GM23338 (cell line): Measurements from ENCODE around the gene MYADM.

Source experiments
- CREB1 ChIP-seq: fragments of 250-450 bp; sonication (Bioruptor Pico); IDR thresholded peaks from 2 replicates; pipeline ENCODE4 v1.5.0; 2020; ENCODE audit warnings: low read depth, mild to moderate bottlenecking, moderate library complexity
- EZH2 ChIP-seq: fragments of 200-600 bp; sonication (generic); IDR thresholded peaks from one replicate; pipeline ENCODE4 v1.8.0; 2017; ENCODE audit warnings: antibody characterized with exemption, mild to moderate bottlenecking, low read depth; ENCODE audit not compliant: unreplicated experiment
- EZH2phosphoT487 ChIP-seq: fragments of 200-600 bp; sonication (generic); IDR thresholded peaks from one replicate; pipeline ENCODE4 v1.8.1; 2018; ENCODE audit warnings: antibody characterized with exemption; ENCODE audit not compliant: unreplicated experiment
- JUNB ChIP-seq: IDR thresholded peaks from one replicate; pipeline ENCODE4 v1.6.1; 2016; ENCODE audit warnings: antibody characterized with exemption; ENCODE audit not compliant: unreplicated experiment
- POLR2AphosphoS5 ChIP-seq: IDR thresholded peaks from 2 replicates; pipeline ENCODE4 v1.6.1; 2016; ENCODE audit warnings: antibody characterized with exemption, low read depth
- TF ChIP-seq, protein P1 (sequence below), 2 experiments: fragments of 200-600 bp in 1 of 2; sonication (generic) in 1 of 2; conservative IDR thresholded peaks; 2 replicates each; pipeline versions ENCODE4 v1.5.1 to v1.6.1; 2016 to 2017; ENCODE audit warnings: antibody characterized with exemption in 2 of 2, low read depth in 2 of 2, mild to moderate bottlenecking in 2 of 2, moderate library complexity in 1 of 2
- TF ChIP-seq, protein P2 (sequence below): IDR thresholded peaks from one replicate; pipeline ENCODE4 v1.6.1; 2018; ENCODE audit warnings: antibody characterized with exemption; ENCODE audit not compliant: unreplicated experiment

DNA sequence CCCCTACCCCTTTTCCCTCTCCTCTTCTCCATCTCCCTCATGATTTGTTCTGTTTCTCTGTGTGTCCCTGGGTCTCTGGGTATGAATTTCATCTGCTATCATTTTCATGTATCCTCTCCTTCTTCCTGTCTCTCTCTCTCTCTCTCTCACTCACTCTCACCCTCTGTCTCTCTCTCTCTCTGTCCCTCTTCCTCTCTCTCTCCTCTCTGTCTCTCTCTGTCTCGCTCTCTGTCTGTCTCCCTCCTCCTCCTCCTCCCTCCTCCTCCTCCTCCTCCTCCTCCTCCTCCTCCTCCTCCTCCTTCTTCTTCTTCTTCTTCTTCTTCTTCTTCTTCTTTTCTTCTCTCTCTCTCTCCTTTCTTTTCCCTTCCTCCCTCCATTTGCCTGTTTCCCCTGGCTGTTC lies 38.1 kb downstream of the MYADM start:
- TF ChIP-seq POLR2AphosphoS5 (no peak), JUNB (no peak), EZH2 (no peak), CREB1 (CRISPR knock-in tag) (no peak), EZH2phosphoT487 (no peak)
- TF ChIP-seq, protein P1, sequence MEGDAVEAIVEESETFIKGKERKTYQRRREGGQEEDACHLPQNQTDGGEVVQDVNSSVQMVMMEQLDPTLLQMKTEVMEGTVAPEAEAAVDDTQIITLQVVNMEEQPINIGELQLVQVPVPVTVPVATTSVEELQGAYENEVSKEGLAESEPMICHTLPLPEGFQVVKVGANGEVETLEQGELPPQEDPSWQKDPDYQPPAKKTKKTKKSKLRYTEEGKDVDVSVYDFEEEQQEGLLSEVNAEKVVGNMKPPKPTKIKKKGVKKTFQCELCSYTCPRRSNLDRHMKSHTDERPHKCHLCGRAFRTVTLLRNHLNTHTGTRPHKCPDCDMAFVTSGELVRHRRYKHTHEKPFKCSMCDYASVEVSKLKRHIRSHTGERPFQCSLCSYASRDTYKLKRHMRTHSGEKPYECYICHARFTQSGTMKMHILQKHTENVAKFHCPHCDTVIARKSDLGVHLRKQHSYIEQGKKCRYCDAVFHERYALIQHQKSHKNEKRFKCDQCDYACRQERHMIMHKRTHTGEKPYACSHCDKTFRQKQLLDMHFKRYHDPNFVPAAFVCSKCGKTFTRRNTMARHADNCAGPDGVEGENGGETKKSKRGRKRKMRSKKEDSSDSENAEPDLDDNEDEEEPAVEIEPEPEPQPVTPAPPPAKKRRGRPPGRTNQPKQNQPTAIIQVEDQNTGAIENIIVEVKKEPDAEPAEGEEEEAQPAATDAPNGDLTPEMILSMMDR (conservative IDR thresholded peaks at IDR 0.05; ENCODE audit: low read depth in 2 of 2) = no peak
- TF ChIP-seq, protein P2, sequence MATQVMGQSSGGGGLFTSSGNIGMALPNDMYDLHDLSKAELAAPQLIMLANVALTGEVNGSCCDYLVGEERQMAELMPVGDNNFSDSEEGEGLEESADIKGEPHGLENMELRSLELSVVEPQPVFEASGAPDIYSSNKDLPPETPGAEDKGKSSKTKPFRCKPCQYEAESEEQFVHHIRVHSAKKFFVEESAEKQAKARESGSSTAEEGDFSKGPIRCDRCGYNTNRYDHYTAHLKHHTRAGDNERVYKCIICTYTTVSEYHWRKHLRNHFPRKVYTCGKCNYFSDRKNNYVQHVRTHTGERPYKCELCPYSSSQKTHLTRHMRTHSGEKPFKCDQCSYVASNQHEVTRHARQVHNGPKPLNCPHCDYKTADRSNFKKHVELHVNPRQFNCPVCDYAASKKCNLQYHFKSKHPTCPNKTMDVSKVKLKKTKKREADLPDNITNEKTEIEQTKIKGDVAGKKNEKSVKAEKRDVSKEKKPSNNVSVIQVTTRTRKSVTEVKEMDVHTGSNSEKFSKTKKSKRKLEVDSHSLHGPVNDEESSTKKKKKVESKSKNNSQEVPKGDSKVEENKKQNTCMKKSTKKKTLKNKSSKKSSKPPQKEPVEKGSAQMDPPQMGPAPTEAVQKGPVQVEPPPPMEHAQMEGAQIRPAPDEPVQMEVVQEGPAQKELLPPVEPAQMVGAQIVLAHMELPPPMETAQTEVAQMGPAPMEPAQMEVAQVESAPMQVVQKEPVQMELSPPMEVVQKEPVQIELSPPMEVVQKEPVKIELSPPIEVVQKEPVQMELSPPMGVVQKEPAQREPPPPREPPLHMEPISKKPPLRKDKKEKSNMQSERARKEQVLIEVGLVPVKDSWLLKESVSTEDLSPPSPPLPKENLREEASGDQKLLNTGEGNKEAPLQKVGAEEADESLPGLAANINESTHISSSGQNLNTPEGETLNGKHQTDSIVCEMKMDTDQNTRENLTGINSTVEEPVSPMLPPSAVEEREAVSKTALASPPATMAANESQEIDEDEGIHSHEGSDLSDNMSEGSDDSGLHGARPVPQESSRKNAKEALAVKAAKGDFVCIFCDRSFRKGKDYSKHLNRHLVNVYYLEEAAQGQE = no peak
